GM18861 (cell line): ENCODE results near the gene MED16.

ENCODE experiments used
- ATAC-seq: cut with Tn5 transposase; IDR thresholded peaks from one replicate; pipeline ENCODE4 v1.9.1; 2021; ENCODE audit not compliant: unreplicated experiment

Gene MED16

DNA sequence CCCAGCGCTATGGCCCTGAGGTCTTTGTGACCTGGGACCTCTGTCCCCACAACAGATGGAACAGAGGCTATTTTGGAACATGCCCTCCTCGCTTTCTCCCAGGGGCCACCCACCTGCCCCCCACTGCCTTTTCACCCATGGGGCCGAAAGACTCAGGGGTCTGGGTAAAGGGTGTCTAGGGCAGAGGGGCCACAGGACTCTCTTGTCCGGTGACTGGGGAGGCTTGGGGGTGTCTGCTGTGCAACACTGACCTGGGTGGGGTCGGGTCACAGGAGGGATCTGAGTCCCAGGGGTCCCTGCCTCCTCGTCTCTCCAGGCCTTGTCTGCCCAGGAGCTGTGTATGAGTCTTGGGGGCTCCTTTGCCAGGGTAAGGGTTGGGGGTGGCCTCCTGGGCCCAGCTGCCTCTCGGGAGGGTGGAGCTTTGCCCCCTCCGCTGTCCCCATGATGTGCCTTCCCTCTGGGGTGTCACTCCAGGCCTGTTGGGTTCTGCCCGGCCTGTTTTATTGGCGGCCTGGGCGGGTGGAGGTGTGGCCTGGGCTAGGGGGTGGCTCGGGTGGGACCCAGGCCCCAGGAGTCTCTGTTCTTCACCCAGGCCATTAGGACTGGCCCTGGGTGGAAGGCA, 34.9 kb upstream of the MED16 start:
- ATAC-seq: no peak

DNA sequence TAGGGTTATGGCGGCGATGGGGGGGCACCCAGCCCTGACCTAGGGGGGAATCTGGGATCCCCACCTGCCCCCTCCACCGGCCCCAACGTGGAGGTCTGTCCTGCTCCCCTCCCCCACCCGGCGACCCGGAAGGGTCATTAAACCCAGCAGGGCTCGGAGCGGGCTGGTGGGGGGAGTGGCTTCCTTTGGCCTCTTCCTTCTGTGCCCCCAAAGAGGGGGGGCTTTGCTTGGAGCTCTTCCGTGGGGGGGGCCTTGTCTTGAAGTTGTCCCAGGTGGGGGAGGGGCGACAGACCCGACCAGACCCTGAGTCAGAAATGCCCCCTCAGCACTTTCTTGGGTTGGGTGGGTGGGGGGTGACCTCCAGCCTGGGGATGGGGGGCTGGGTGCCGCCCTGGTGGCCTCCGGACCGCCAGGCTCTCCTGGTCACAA, 34.4 kb upstream of the MED16 start:
- no peak for ATAC-seq

DNA sequence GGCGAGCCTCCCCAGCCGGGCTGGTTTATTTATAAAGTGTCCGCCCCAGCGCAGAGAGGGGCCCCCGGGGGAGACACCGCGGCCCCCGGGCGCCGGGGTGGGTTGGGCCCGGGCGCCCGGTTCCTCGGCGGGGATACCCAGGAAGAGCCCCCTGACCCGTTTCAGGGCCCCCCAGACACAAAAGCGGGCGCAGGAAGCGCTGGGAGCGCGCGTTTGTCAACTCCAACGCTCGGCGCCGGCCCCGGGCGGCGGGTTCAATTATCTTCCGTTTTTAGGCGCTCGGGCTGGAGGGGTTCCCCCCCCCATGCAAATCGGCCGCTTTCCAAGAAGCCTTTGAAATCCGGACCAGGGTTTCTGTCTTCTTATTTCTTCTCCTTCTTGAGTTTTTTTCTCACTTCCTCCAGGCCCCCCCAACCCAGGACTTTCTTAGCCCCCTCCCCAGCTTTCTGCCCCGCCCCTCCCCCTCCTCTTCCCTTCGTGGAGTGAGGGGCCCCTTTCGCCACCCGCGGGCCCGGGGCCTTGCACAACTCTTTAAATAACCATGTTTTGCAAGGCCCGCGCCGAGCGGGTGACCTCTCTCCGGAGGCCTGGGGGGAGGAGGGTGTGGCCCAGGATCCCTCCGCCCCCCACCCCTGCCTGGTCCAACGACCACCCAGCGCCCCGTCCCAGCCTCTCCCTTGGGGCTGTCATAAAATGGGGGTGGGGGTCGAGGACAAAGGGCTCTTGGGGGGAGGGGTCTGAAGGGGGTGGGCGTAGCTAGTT, 33.8 kb upstream of the MED16 start:
- no peak for ATAC-seq

DNA sequence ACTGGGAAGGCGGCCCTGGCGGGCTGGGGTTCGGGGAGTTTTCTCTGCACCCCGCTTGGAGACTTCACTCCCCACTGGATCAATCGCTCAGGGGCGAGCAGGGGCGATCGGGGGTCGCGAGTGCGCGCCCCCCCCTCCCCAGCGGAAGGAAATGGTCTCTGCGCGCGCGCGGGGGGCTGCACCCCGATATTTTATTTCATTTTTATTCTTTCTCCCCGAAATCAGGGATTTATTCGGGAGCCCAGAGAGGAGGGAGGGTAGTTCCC, 33.3 kb upstream of the MED16 start:
- ATAC-seq: no peak

DNA sequence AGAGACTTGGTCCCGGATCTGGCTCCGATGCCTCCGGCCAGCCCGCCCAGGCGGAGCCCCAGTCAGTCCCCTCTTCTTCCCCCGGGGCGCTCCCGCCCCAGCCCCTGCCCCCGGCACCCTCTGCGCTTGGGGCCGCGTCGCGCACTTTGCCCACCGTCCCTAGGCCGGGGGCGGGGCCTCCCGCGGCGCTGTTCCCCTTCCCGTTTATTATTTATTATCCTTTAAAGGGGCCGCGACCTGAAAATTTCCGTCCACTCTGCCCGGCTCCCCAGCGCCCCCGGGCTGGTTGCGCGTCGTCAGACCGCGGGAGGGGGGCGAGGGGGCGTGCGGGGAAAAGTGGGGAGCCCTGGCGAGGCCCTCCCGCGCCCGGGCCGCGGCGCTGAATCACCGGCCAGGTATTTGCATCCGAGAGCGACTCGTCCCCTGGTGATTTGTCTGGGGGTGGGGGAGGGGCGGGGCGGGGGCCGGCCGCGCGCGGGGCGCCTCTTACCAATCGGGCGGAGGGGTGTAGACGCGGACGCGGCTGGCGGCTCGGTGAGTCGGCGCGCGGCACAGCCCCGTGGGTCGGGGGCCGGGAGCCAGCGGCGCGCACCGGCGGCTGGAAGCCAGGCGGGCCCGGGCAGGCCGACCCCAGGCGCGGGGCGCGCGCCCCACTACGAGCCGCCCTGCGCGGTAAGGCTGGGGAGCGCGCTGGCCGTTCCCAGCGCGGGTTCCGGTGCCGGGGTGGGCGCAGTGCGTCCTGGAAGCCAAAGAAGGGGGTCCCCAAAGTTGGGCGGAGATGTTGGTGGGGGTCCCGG, 32.7 kb upstream of the MED16 start, which contains the start of gene ARID3A:
Gene ARID3A (plus strand): TSS at position 510 of the 797 bp plus-strand sequence. CDS start 3,494 bp downstream, outside the sequence.
- peak; percentile 43 for ATAC-seq

DNA sequence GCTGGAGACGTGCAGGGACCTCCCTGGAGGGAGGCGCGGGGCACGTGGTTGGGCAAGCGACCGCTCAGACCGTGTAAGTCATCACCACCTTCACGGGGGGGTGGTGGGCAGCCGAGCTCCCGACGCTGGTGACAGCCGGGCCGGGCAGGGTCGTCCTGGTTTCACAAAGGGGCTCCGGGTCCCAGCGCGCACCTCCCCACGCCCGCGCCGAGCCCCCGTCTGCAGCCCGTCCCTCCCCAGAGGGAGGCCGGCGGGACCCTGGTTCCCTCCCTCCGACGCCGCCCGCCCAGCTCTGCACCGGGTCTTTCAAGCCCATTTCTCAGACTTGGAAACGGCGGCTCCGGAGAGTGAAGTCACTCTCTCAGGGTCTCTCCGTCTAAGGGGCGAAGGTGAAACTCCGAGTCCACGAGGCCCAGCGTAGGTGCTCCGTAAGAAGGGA, 32.1 kb upstream of the MED16 start:
- ATAC-seq: peak; percentile 35

DNA sequence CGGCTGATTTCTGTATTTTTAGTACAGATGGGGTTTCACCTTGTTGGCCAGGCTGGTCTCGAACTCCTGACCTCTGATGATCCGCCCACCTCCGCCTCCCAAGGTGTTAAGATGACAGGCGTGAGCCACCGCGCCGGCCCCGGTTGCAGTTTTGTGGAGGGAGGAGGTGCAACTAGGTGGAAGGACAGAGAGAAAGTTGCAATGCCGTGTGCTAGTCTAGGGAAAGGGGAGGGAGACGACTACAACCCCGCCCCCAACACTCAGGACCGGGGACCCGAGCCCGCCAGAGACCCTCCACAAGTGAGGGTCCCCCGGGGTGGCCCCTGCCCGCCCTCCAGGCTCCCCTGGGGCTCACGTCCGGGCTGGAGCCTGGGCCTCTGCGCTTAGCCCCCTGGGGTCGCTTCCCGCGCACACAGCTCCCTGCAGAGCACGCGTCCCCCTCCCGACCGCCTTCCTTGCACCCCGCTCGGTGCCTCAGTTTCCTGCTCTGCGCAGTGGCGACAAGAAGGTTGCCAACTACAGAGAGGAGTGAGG, 31.6 kb upstream of the MED16 start:
- ATAC-seq: no peak

DNA sequence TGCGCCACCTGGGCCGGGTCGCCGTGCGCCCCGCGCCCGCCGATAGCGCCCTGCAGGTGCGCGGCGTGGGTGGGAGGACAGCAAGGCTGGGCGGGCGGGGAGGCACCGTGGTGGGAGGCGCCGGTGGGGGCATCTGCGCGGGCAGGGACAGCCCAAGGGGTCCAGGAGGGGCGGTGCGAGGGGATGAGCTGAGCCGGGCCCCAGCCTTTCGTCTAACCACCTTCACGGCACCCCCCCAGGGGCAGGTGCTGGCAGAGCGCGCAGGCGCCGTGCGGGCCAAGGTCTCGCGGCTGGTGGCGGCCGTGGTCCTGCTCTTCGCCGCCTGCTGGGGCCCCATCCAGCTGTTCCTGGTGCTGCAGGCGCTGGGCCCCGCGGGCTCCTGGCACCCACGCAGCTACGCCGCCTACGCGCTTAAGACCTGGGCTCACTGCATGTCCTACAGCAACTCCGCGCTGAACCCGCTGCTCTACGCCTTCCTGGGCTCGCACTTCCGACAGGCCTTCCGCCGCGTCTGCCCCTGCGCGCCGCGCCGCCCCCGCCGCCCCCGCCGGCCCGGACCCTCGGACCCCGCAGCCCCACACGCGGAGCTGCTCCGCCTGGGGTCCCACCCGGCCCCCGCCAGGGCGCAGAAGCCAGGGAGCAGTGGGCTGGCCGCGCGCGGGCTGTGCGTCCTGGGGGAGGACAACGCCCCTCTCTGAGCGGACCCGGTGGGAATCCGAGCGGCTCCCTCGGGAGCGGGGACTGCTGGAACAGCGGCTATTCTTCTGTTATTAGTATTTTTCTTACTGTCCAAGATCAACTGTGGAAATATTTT, 27.3 kb upstream of the MED16 start:
- ATAC-seq: no peak

DNA sequence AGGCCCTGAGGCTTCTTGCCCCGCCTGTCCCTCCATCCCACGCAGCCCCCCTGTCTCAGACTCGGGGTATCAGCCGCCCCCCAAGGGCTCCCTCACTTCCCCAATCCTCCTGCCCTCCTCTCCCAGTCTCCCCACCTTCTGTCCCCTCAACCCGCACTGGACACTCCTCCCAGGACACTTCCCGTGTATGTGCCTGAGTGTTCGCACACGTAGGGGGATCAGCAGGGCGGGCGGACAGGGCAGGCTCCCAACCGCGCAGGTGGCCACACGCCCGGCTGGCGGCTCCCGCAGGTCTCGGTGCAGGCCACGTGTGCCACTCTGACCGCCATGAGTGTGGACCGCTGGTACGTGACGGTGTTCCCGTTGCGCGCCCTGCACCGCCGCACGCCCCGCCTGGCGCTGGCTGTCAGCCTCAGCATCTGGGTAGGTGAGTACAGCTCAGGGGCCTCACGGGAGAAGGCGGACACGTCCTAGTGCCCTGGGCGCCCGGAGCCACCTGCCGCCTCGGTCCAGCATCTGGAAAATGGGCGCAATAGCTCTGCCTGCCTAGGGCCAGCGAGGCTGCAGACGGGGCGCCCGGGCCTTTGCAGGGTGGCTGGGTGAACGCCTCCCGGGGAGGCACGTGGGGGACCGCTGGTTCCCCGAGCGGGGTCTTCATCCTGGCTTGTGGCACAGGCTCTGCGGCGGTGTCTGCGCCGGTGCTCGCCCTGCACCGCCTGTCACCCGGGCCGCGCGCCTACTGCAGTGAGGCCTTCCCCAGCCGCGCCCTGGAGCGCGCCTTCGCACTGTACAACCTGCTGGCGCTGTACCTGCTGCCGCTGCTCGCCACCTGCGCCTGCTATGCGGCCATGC, 26.4 kb upstream of the MED16 start:
- ATAC-seq: no peak

DNA sequence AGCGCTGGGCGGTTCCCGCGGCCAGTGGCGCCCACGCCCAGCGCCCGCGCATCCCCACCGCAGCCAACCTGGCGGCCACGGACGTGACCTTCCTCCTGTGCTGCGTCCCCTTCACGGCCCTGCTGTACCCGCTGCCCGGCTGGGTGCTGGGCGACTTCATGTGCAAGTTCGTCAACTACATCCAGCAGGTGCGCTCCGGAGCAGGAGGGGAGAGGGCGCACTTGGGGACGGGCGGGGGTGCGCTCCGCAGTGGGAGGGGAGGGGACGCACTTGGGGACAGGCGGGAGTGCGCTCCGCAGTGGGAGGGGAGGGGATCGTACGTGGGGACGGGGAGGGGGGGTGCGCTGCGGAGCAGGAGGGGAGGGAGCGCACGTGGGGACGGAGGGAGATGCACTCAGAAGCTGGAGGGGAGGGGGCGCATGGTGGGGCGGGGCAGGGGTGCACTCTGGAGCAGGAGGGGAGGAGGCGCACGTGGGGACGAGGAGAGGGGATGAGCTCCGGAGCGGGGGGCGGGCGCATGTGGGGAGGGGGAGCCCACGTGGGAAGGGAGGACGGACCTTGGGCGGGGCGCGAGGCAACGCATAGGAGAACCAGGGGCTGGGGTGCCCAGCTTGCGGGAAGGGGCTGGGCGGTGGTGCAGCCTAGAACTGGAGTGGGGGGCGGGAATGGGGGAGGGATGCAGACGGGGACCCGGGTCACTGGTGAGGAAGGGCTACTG, 25.7 kb upstream of the MED16 start:
- ATAC-seq: no peak

DNA sequence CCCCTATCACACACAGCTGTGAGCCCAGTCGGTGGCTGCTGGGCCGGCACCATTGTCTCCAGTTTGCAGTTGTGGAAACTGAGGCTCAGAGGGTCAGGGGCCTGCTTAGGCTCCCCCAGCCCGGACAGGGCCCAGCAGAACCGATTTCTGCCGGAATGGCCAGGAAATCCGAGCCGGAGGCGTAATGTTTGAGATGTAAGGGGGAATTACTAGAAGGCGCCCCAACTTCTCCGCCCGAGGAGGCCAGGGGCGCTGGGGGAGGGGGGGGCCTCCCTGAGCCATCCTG, 25.1 kb upstream of the MED16 start:
- no peak for ATAC-seq

DNA sequence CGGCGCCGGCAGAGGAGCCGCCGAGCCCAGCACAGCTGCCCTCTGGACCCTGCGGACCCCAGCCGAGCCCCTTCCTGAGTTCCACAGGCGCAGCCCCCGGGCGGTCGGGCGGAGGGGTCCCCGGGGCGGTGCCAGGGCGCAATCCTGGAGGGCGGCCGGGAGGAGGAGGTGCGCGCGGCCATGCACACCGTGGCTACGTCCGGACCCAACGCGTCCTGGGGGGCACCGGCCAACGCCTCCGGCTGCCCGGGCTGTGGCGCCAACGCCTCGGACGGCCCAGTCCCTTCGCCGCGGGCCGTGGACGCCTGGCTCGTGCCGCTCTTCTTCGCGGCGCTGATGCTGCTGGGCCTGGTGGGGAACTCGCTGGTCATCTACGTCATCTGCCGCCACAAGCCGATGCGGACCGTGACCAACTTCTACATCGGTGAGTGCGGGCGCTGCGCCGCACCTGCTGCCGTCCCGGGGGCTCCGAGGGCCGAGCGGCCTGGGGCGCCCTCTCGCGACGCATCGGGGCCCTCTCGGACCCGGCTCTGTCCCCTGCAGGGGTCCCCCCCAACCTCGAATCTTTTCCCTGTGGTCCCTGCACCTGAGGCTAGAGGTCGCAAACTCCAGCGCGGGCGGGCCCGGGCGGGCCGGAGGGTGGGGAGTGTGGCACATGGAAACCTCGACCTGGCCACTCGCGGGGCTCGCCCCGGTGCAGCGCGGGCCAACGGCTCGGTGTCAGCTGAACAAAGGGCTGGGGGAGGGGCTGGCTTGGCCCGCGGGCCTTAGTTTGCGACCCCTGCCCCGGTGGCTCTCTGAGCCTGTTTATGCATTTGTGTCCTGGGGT, 24.6 kb upstream of the MED16 start, which contains the start of gene KISS1R:
Gene KISS1R (plus strand): TSS at position 11 of the 829 bp plus-strand sequence. CDS start 170 bp downstream, at position 181.
- ATAC-seq: no peak

DNA sequence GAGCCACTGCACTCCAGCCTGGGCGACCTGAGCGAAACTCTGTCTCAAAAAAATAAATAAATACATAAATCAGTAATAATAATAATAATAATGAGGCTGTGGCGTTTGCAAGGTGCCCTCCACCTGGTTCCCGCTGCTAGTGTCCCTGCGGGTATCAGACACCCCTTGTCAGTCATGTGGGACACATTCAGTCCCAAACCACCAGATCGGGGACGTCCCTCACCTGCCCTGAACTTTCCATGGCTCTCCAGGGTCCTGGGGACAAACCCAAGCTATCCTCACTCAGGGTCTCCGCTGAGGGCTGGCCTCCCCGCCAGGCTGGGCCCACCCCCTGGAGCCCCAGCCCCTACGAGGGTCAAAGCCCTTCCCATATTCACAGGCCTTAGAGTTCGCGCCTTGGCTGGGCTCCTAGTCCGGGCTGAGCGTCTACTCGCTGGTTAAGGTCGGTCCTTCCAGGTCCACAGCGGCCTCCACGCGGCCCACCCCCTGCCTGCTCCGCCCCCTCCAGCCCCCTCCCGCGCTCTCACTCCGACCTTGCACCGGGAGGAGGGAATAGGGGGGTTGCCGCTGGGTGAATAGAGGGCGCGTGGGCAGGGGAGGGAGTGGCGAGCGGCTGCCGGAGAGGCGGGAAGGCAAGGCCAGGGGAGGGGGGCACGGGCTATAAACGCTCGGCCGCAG, 23.8 kb upstream of the MED16 start:
- no peak for ATAC-seq

DNA sequence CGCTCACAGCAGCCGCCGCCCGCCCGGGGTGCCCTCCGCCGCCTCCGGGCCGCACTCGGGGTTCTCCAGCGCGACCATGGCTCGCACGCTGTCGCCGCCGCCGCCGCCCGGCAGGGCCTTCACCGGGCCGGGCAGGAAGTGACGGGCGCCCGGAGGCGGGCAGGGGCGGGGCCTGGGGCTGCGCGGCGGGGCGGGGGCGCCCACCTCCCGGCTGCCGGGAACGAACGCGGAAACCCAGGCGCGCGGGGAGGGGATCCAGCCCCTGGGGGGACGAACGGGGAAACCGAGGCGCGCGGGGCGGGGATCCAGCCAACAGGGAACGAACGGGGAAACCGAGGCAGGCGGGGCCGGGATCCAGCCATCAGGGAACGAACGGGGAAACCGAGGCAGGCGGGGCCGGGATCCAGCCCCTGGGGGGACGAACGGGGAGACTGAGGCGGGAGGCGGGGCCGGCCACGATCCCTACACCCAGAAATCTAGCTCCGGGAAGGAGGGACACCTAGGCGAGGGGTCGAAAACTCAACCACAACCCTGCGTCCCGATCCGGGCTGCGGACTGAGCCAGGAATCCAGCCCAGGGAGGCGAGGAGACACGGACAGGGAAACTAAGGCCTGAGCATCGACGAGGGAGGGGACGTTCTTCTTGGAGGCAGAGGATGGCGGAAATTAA, 20.2 kb upstream of the MED16 start, which contains the start of gene R3HDM4:
Gene R3HDM4 (minus strand): TSS at position 140 of the 669 bp plus-strand sequence. CDS start 62 bp downstream, at position 78.
- no peak for ATAC-seq

DNA sequence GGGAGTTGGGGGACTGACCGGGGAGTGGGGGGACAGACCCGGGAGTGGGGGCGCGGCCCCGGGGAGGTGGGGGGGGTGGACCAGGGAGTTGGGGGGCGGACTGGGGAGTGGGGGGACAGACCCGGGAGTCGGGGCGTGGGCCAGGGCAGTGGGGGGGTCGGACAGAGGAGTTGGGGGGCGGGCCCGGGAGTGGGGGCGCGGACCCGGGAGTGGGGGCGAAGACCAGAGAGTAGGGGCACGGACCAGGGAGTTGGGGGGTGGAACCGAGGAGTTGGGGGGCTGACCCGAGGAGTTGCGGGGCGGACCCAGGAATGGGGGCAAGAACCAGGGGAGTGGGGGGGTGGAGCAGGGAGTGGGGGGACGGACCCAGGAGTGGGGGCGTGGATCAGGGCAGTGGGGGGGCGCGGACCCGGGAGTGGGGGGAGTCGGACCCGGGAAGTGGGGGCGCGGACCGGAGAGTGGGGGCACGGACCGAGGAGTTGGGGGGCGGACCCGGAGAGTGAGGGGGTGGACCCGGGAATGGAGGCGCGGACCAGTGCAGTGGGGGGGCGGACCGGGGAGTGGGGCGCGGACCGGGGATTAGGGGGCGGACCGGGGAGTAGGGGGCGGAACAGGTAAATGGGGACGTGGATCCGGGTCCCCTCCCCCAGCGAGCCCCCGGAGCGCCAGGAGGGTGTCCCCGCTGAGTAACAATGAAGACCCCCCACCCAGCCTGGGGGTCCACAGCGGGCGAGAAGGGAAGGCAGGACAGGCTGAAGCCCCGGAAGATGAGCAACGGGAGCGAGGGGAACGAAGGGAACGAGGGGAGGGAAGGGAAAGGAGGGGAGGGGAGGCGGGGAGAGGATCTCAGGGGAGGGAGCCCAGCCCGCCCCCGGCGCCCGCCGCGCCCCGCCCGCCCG, 19.4 kb upstream of the MED16 start:
- ATAC-seq: no peak
